ENCODE results near the gene LIFR.
A peak's percentile ranks its signal among the peaks of the same experiment; 100 is the strongest.

LIFR gene

DNA sequence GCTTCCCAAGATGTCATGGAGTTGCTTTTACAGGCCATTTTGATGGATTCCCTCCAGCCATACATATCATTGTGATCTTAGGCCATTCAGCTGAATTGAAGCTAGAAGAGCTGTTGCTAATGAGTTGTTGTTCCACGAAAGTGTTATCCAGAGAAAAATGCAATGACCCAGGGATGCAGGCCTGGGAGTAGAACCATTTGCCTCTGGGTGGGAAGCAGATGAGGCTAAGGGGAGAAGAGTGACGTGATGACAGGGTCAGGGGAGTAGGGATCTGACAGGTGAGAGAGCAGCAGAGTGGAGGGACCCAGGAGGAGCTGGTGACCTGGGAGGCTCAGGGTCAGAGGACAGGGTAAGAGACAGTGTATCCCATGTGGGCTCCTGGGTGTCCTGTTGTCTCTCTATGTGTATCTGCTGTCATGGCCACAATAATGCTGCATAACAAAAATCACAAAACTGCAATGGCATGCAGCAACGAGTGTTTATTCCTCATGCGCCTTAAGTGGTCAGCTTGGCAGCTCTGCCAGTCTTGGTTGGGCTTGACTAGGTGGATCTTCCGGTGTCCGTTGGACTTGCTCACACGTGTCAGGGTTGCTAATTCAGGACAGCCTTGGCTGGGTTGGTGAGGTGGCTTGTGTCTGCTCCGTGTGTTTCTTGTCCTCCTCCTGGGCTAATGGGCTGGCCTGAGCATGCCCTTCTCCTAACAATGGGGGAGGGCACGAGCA, 90.6 kb downstream of the LIFR start:
- no peak for DNase-seq (ENCODE audit: low read depth in 2 of 2)

DNA sequence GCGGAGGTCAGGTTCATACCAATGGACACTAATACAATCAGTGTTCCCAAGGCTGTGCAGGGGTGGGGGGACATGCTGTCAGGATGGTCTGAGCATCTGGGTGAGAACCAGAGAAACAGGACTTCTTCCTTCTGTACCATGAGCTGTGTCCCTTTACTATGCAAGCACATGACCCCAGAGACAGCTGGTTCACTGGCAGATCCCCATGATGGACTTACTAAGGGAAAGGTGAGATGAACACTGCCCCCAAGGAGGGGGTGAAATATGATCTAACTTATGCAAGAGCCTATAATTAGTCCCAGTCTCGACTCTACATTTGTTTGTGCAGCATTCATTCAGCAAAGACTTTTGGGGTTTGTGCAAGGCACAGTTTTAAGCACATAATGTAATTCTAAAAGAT, 91.4 kb downstream of the LIFR start:
- no peak for DNase-seq (ENCODE audit: low read depth in 2 of 2)

DNA sequence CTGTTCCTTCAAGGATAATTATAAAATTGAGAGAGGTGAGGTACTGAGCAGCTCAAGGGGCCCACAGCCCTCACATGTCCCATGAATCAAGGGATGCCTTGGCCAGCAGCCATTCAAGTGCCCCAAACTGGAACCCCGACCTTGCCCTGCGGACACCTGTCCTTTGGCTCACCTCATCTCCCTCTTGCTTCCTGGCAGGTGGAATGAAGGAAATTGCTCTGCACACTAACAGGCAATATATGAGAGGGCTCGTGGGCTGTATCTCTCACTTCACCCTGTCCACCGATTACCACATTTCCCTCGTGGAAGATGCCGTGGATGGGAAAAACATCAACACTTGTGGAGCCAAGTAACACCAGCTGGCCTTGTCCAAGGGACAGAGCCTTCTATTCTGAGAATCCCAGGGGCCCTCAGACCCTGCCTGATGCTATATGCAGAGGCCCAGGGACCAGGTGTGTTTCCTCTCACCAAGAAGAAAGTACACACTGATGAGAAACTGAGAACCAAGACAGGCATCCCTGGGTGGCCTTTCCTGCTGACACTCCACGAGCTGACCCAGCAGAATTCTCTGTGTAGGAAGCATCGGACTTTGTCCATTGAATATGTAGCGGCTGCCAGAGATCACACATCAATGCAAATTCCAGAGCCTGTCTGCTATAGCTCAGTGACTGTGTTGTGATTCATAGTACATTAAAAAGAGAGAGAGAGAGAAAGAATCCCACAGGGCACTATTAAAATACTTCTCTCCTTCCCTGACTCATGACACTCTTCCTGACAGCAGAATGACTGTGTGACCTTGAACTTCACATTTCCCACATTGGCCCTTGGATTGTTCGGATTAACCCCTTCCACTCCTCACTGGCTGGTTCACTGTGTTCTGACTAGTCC, 92.6 kb downstream of the LIFR start:
- DNase-seq (ENCODE audit: low read depth in 2 of 2), result no peak

DNA sequence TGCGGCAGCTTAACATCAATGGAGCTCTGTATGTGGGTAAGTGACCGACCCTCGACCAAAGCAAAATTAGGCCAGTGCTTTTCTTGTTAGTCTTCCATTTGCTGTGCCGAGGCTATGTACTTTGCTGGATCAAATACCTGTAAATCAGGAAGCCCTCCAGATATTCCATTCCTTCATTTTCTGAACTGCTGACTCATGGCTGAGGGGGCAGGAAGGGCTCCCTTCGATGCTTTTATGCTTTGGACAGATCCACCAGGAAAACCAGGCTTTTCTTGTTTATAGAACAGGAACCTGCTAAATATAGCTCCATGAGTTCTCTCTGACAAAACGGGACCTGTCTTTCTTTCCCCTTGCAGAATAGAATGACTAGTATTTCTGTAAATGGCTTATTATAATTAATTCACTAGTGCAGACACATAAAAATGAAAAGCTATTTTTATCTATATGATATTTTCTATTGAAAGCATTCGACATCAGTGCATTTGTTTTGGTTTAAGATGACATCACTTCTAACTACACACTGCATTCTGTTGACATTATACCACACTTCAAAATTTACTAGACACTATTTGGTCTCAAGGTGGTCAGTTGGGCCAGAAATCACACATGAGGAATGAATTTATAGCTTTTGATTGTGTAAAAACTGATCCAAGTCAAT, 93.3 kb downstream of the LIFR start:
- no peak for DNase-seq (ENCODE audit: low read depth in 2 of 2)

DNA sequence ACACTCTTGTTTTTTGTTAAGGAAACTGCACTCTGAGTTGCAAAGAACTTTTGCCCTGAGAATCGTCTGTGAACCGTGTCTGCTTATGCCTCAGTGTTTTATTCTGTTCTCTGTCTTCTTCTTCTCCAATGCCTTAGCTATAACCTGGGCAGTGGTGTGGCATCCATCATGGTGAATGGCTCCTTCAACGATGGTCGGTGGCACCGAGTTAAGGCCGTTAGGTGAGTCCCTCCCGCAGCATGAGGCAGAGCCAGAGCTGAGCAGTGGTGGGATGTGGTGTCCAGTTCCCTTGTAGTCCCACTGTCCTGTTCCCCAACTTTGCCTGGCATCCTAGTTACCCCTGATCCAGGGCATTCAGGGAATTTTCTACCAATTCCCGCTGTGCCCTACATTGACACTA, 98.3 kb downstream of the LIFR start:
- no peak for DNase-seq (ENCODE audit: low read depth in 2 of 2)

- no peak for DNase-seq (ENCODE audit: low read depth in 2 of 2)
Measured at GRCh38 chr5:38456657-38457399, 99.6 kb downstream of the LIFR start.

DNA sequence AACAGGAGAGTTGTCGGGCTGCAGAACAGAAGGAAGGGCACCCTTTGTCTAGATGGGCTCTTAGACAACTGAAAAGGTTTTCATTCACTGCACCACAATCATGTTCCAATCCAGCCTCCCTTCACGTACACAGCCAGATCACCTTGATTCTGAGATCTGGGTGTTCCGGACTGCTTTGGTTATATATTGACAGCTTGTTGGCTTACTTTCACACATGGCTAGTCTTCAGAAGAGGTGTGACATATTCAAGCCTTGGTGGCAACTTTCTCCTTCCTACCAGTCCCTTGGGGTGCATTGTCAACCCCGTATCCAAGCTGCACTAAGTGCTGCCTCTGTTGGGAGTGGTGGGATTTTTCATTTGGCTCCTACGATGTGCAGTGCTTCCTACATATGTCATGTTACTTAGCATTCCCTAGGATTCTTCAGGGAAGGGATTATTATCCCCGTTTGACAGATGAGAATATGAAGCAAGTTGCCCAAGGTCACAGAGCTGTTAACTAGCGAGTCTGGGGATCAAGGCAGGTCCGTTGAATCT, 100.6 kb downstream of the LIFR start:
- DNase-seq (ENCODE audit: low read depth in 2 of 2), result no peak

GRCh38 chr5:38453921-38454320, 102.5 kb downstream of the LIFR start:
- no peak for DNase-seq (ENCODE audit: low read depth in 2 of 2)

DNA sequence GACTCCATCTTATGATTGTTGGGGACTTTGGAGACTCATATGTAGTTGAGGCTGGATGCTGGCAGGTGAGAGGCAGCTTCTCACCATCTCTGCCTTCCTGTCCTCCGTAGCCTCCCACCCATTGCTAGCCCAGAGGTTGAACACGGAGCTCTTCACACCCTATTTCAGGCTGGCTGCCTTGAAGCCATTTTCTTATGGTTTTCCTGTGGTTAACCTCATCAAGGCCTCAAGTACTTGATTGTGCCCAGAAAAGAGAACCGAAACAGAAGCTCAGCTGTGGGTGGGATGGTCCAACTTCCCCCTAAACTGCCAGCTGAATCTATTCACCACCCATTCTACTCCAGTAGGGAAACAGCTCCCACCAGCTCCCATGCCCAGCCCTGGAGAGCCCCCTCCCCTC, 102.9 kb downstream of the LIFR start:
- peak; percentile 8 to 9 for DNase-seq (ENCODE audit: low read depth in 2 of 2)

- DNase-seq (ENCODE audit: low read depth in 2 of 2), result no peak
Measured at GRCh38 chr5:38452201-38452600, 104.2 kb downstream of the LIFR start.

- no peak for DNase-seq (ENCODE audit: low read depth in 2 of 2)
Measured at GRCh38 chr5:38451074-38451725, 105.2 kb downstream of the LIFR start.

GRCh38 chr5:38450627-38451026, 105.8 kb downstream of the LIFR start:
- no peak for DNase-seq (ENCODE audit: low read depth in 2 of 2)

GRCh38 chr5:38448568-38449350, 107.7 kb downstream of the LIFR start:
- no peak for DNase-seq (ENCODE audit: low read depth in 2 of 2)

GRCh38 chr5:38447786-38448185, 108.7 kb downstream of the LIFR start:
- no peak for DNase-seq (ENCODE audit: low read depth in 2 of 2)

DNA sequence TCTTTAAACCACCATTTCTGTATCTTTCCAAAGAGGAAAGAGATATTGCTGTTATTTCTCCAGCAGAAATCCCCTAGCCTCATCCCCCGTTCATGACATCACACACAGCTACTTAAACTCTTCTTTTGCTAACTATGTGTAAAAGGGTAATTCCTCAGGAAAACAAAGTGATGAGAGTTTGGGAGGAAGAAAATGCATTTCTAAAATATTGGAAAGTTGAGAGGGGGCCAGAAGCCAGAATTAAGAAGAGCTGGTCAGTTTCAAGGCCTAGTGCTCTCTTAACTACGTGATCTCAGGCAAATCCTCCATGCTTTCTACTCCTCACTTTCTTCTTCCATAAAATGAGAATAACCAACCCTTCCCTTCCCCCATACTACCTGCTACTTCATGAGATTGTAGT, 109.4 kb downstream of the LIFR start:
- no peak for DNase-seq (ENCODE audit: low read depth in 2 of 2)

- no peak for DNase-seq (ENCODE audit: low read depth in 2 of 2)
Measured at GRCh38 chr5:38446029-38446522, 110.4 kb downstream of the LIFR start.

GRCh38 chr5:38445374-38446028, 110.9 kb downstream of the LIFR start:
- DNase-seq (ENCODE audit: low read depth in 2 of 2), result no peak

GRCh38 chr5:38443390-38443789, 113.1 kb downstream of the LIFR start:
- no peak for DNase-seq (ENCODE audit: low read depth in 2 of 2)

DNA sequence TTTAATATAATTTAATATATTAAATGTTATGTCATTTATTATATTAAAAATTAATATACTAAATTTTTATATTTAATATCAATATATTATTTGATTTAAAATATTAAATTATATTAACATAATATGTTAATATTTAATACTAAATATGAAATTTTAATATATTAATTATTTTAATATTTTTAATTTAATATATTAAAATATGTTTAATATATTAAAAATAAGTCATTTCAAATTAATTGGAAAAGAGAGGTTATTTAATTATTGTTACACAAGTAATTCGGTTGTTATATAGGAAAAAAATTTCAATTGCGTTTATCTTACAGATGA, 114.2 kb downstream of the LIFR start:
- no peak for DNase-seq (ENCODE audit: low read depth in 2 of 2)

Data from stimulated activated CD8-positive, alpha-beta memory T cell treated with anti-CD3 and anti-CD28 coated beads, Interleukin-2, amount 100 ng/mL, for 48 hours (primary cell).